Gastroesophageal sphincter (tissue), 4 donors: ENCODE results near the gene DCT. TPM values are rescaled to one million over a fixed set of nuclear protein-coding genes. Genes with fewer than 3 reads are reported as not detected.

Experiments
- ATAC-seq: fragments of 150-250 bp; one replicate; pipeline ENCODE4 v1.9.1; 2016; ENCODE audit warnings: mild to moderate bottlenecking, moderate library complexity
- H3K27ac ChIP-seq, 4 donors: fragments of 200-600 bp; sonication (generic) in 3 of 4; 1 replicate in 3 of 4; 2 replicates in 1 of 4; pipeline ENCODE4 v1.5.1; 2016 to 2019
- H3K27me3 ChIP-seq: fragments of 200-600 bp; sonication (generic); one replicate; pipeline ENCODE4 v1.5.1; 2019
- H3K36me3 ChIP-seq, 2 donors: fragments of 200-600 bp; sonication (generic); one replicate each; pipeline ENCODE4 v1.5.1; 2019; ENCODE audit warnings: control low read depth in 1 of 2
- H3K4me1 ChIP-seq, 3 donors: fragments of 200-600 bp; sonication (generic); 1 replicate in 2 of 3; 2 replicates in 1 of 3; pipeline ENCODE4 v1.5.1; 2016 to 2019; ENCODE audit warnings: control low read depth in 2 of 3
- H3K4me3 ChIP-seq, 2 donors: fragments of 200-600 bp; sonication (generic); one replicate each; pipeline ENCODE4 v1.5.1; 2019; ENCODE audit warnings: mild to moderate bottlenecking in 1 of 2, moderate library complexity in 1 of 2
- H3K9me3 ChIP-seq, 3 donors: fragments of 200-600 bp; sonication (generic); one replicate each; pipeline ENCODE4 v1.5.1; 2017 to 2019; ENCODE audit warnings: control low read depth in 2 of 3
- EP300 ChIP-seq: sonication (generic); formaldehyde crosslinking; IDR thresholded peaks from one replicate; pipeline ENCODE4 v1.6.1; 2017; ENCODE audit warnings: antibody characterized with exemption, mild to moderate bottlenecking
- POLR2A ChIP-seq, 2 donors: fragments of 450-650 bp; IDR thresholded peaks; one replicate each; pipeline ENCODE4 v1.6.1; 2017; ENCODE audit warnings: antibody characterized with exemption in 2 of 2, mild to moderate bottlenecking in 2 of 2, moderate library complexity in 1 of 2
- POLR2AphosphoS5 ChIP-seq: sonication (generic); formaldehyde crosslinking; IDR thresholded peaks from one replicate; pipeline ENCODE4 v1.6.1; 2017; ENCODE audit warnings: antibody characterized with exemption
- WGBS, 2 donors: methylation state at CpG; one replicate each; pipeline ENCODE4 v1.1.5; 2018; ENCODE audit warnings: low coverage in 1 of 2; 5-methylcytosine and 5-hydroxymethylcytosine counted together
- total RNA-seq, 4 donors: library from RNA; depleted of rRNA; stranded (reverse); fragments of >200 nt; gene quantifications; one replicate each; pipeline ENCODE4 v1.1.0, GENCODE V29; 2016
- TF ChIP-seq, protein P1 (sequence below), 4 experiments: fragments of 200-600 bp in 2 of 4; fragments of 450-650 bp in 2 of 4; sonication (generic) in 1 of 4; IDR thresholded peaks; one replicate each; pipeline ENCODE4 v1.5.1; 2017 to 2019; ENCODE audit warnings: antibody characterized with exemption in 4 of 4, mild to moderate bottlenecking in 2 of 4, moderate library complexity in 2 of 4

The DCT gene
- total RNA-seq, 4 donors from 2014 or later, result 0.13 to 0.31 (median 0.21) TPM

DNA sequence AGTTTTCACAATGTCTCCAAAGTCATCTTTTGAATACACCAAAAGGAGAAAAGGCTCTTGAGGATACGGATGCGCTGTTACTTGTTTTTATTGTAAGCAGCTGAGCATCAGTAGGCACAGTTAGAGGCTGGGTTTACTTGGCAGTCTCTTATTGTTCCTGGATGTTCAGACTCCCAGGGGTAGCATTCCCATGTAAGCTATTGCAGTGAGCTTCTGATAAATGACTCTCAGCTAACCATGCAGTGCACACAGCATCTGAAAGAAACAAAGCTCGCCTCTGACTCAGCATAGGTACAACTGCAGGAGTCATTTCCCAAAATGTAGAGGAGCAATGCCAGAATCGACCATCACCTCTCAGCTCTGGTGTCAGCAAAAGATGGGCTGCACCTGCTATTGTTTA is 84.8 kb downstream of the DCT start:
- no peak overlapping the region for H3K4me3 ChIP-seq
- no peak for ATAC-seq
- H3K9me3 ChIP-seq, result no peaks in the 10 kb centered on the region
- H3K27ac ChIP-seq, result no peak overlapping the region
- no peaks in the 10 kb centered on the region for H3K4me1 ChIP-seq
- H3K36me3 ChIP-seq, result no peaks in the 10 kb centered on the region
- TF ChIP-seq EP300, result no peak
- no peak for TF ChIP-seq POLR2AphosphoS5
- TF ChIP-seq POLR2A (IDR thresholded peaks at IDR 0.05), result no peak
- TF ChIP-seq, protein P1, sequence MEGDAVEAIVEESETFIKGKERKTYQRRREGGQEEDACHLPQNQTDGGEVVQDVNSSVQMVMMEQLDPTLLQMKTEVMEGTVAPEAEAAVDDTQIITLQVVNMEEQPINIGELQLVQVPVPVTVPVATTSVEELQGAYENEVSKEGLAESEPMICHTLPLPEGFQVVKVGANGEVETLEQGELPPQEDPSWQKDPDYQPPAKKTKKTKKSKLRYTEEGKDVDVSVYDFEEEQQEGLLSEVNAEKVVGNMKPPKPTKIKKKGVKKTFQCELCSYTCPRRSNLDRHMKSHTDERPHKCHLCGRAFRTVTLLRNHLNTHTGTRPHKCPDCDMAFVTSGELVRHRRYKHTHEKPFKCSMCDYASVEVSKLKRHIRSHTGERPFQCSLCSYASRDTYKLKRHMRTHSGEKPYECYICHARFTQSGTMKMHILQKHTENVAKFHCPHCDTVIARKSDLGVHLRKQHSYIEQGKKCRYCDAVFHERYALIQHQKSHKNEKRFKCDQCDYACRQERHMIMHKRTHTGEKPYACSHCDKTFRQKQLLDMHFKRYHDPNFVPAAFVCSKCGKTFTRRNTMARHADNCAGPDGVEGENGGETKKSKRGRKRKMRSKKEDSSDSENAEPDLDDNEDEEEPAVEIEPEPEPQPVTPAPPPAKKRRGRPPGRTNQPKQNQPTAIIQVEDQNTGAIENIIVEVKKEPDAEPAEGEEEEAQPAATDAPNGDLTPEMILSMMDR (IDR thresholded peaks at IDR 0.05), result no peak
- WGBS, 2 donors, result 63 to 71% methylated on average over 3 of the region's 4 CpGs
- H3K27me3 ChIP-seq, result no peaks in the 10 kb centered on the region

DNA sequence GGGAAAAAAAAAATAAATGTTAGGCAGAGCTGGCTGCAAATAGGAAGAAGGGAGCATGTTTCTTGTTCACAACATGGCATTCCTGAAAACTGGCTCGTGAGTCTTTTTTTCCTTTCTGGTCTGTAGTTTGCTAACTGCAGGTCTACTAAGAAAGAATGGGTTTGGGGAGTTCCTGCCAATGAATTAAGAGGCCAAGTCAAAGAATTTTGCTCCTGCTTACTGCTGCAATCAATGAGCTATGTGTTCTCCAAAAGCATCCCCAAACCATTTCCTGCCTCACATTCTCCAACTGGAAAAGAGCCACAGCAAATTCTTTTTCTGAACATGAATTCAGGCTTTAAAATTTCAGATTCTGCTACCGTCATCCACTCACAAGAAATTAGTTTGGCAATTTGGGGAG is 88.6 kb downstream of the DCT start:
- Histone ChIP-seq H3K27ac (no peak overlapping the region), H3K9me3 (no peaks in the 10 kb centered on the region), H3K4me1 (no peaks in the 10 kb centered on the region), H3K36me3 (no peaks in the 10 kb centered on the region), H3K27me3 (no peaks in the 10 kb centered on the region), H3K4me3 (no peak overlapping the region)
- no peak for ATAC-seq
- 30 to 32% methylated on average over 2 of the region's 2 CpGs for WGBS, 2 donors
- TF ChIP-seq POLR2A (IDR thresholded peaks at IDR 0.05) (no peak), EP300 (no peak), POLR2AphosphoS5 (no peak)
- TF ChIP-seq, protein P1 (IDR thresholded peaks at IDR 0.05), result no peak

DNA sequence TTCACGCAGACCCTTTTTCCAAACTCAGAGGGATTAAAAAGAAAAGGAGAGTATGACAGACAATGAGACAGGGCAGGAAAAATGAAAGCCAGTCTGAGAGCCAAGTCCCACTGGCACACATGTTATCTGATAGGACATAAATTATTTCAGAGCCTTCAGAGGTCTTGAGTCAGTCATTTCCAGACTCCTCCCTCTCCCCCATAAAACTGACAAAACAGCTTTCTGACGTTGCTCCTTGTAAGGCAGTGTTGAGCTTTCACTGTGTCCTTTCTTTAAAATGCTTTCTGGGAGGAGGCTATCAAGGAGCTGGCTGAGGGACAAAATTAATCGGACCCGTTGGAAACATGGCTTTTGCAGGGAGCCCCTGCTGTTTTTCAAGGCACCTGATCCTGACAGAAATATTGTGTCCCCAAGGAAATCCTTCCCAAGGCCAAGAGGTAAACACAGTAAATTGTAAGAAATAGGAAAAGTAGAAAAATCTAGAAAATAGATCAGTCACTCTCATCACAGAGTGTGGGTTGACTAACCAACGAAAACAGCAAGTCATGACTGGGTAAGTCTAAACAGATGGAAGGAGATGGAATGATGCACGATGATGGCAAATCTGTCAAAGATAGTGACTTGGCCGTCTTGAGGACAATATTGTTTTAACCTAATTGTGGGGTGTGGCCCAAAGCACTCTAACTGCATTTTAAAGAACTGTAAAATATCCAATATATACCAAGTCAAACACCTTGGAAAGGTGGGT is 89.7 kb downstream of the DCT start:
- WGBS, 2 donors, result 59 to 78% methylated on average over 3 to 7 of the region's 7 CpGs
- H3K27ac ChIP-seq, result no peak overlapping the region
- H3K4me1 ChIP-seq, result no peaks in the 10 kb centered on the region
- no peaks in the 10 kb centered on the region for H3K9me3 ChIP-seq
- no peaks in the 10 kb centered on the region for H3K36me3 ChIP-seq
- ATAC-seq, result no peak
- H3K4me3 ChIP-seq, result no peak overlapping the region
- H3K27me3 ChIP-seq, result no peaks in the 10 kb centered on the region
- TF ChIP-seq EP300 (no peak), POLR2AphosphoS5 (no peak), POLR2A (IDR thresholded peaks at IDR 0.05) (no peak)
- TF ChIP-seq, protein P1 (IDR thresholded peaks at IDR 0.05), result no peak

DNA sequence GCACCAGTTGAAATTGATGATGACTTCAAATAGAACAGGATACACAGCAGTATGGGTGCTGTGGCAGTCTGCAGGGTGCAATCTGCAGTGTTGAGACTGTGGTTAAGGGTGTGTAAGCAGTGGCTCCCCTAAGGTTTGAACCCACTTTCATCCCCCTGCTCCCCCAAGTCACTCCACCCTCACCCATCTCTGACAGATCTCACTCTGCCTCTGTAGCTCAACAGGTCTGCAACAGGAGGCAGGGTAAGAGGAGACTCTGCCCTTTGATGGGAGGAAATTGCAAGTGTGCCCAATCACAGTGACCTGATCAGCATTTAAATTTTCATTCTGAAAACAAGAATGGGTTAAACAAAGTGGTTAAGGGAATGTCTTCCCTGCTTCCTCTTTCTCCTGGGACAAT is 92.4 kb downstream of the DCT start:
- Histone ChIP-seq H3K4me3 (no peak overlapping the region), H3K9me3 (no peaks in the 10 kb centered on the region), H3K27ac (no peak overlapping the region), H3K27me3 (no peaks in the 10 kb centered on the region), H3K4me1 (no peaks in the 10 kb centered on the region), H3K36me3 (no peaks in the 10 kb centered on the region)
- ATAC-seq, result no peak
- no peak for TF ChIP-seq POLR2AphosphoS5
- no peak for TF ChIP-seq EP300
- TF ChIP-seq, protein P1 (IDR thresholded peaks at IDR 0.05), result no peak
- TF ChIP-seq POLR2A (IDR thresholded peaks at IDR 0.05), result no peak

Other genes with a start within 250 kb of the DCT start
- gene TGDS, start 116.5 kb upstream of the DCT start, total RNA-seq, result 10 to 100 TPM in 3 of 4 donors, 1 to 10 TPM in 1; 6.8 to 11.4 (median 10.4) TPM
- 1 to 10 TPM; 3.4 to 6.4 (median 5.5) TPM for gene GPR180, start 122.2 kb upstream of the DCT start, total RNA-seq
- gene SOX21, start 232.9 kb upstream of the DCT start, total RNA-seq, result under 1 TPM in 2 of 4 donors, not detected in 2; 0.47 to 0.59 TPM